HG03378 (cell line): ENCODE data around the gene WDR88.

Experiments used
- ATAC-seq: cut with Tn5 transposase; IDR thresholded peaks from one replicate; pipeline ENCODE4 v1.9.1; 2021; ENCODE audit warnings: mild to moderate bottlenecking, moderate library complexity; ENCODE audit not compliant: unreplicated experiment

WDR88 gene

GRCh38 chr19:33195645-33196347 is 63.9 kb downstream of the WDR88 start:
- ATAC-seq: no peak

- ATAC-seq: no peak
Observed at GRCh38 chr19:33196446-33197193, 64.7 kb downstream of the WDR88 start.

- ATAC-seq: no peak
Observed at GRCh38 chr19:33197591-33198000, 65.7 kb downstream of the WDR88 start.

- ATAC-seq: no peak
Observed at GRCh38 chr19:33198169-33198568, 66.3 kb downstream of the WDR88 start.

GRCh38 chr19:33199441-33200265 is 67.7 kb downstream of the WDR88 start:
- no peak for ATAC-seq

- no peak for ATAC-seq
Observed at GRCh38 chr19:33201473-33201872, 69.6 kb downstream of the WDR88 start.

GRCh38 chr19:33201886-33202545 is 70.1 kb downstream of the WDR88 start:
- no peak for ATAC-seq

GRCh38 chr19:33202546-33203507 is 70.9 kb downstream of the WDR88 start:
- ATAC-seq: no peak

GRCh38 chr19:33203529-33203928 is 71.6 kb downstream of the WDR88 start:
- ATAC-seq: no peak

- no peak for ATAC-seq
Observed at GRCh38 chr19:33204136-33204973, 72.4 kb downstream of the WDR88 start.

GRCh38 chr19:33205110-33205509 is 73.2 kb downstream of the WDR88 start:
- ATAC-seq: no peak

- ATAC-seq: no peak
Observed at GRCh38 chr19:33205531-33206260, 73.8 kb downstream of the WDR88 start.

GRCh38 chr19:33206261-33207039 is 74.5 kb downstream of the WDR88 start:
- no peak for ATAC-seq

- no peak for ATAC-seq
Observed at GRCh38 chr19:33207040-33207620, 75.2 kb downstream of the WDR88 start.

- no peak for ATAC-seq
Observed at GRCh38 chr19:33207903-33208302, 76.0 kb downstream of the WDR88 start.

- ATAC-seq: no peak
Observed at GRCh38 chr19:33208371-33208895, 76.5 kb downstream of the WDR88 start.
